Left lung (tissue), 10 donors: ENCODE results near the gene NAV1. TPM values are rescaled to one million over a fixed set of nuclear protein-coding genes. Genes with fewer than 3 reads are reported as not detected.
"Not testable (repeated sequence)": the region's sequence is repeated elsewhere in the genome, so short reads cannot be mapped to it uniquely, and the experiment has no call there.

Source experiments
- ATAC-seq: fragments of 200-7000 bp; cut with Tn5 transposase; one replicate; pipeline ENCODE4 v1.9.1; 2020; ENCODE audit warnings: moderate library complexity
- DNase-seq, 4 donors: peaks; one replicate each; pipeline ENCODE4 v3.0.0-alpha.2; 2013 to 2020
- H3K27ac ChIP-seq, 2 donors: fragments of 200-600 bp; sonication (generic) in 1 of 2; one replicate each; pipeline versions ENCODE4 v1.5.0 to v1.8.0; 2020 to 2021
- H3K27me3 ChIP-seq, 2 donors: fragments of 200-600 bp; sonication (generic) in 1 of 2; one replicate each; pipeline versions ENCODE4 v1.5.0 to v1.8.0; 2020 to 2021
- H3K36me3 ChIP-seq, 2 donors: fragments of 200-600 bp; sonication (generic) in 1 of 2; one replicate each; pipeline versions ENCODE4 v1.5.0 to v1.8.0; 2020 to 2021
- H3K4me1 ChIP-seq, 2 donors: fragments of 200-600 bp; one replicate each; pipeline ENCODE4 v1.8.0; 2021
- H3K4me3 ChIP-seq, 2 donors: fragments of 200-600 bp; sonication (generic) in 1 of 2; one replicate each; pipeline versions ENCODE4 v1.5.0 to v1.8.0; 2020 to 2021; ENCODE audit warnings: mild to moderate bottlenecking in 1 of 2
- H3K9me3 ChIP-seq, 2 donors: fragments of 200-600 bp; sonication (generic) in 1 of 2; one replicate each; pipeline versions ENCODE4 v1.5.0 to v1.8.0; 2020 to 2021
- intact Hi-C, 2 donors: fragments of 100-400 bp; cut with DNase I; formaldehyde crosslinking; loops; one replicate each; pipeline versions ENCODE4 v1.11.2 to v1.14.2; 2022
- polyA plus RNA-seq, 6 donors: library from polyadenylated mRNA; unstranded; fragments of 120-200 nt; gene quantifications; one replicate each; pipeline ENCODE4 v1.2.1, GENCODE V29; 2013; ENCODE audit not compliant: insufficient read length in 6 of 6
- total RNA-seq, 2 donors: library from RNA; stranded (reverse); fragmentation: NEBNext Ultra II Directional; extraction: Animal tissue kit (Norgen Biotek cat#: 25700); gene quantifications; one replicate each; pipeline ENCODE4 v1.2.1, GENCODE V29; 2021
- TF ChIP-seq, protein P1 (sequence below), 2 donors: fragments of 200-600 bp; sonication (generic) in 1 of 2; IDR thresholded peaks; one replicate each; pipeline versions ENCODE4 v1.5.0 to v1.8.0; 2021; ENCODE audit warnings: antibody characterized with exemption in 2 of 2
- donor health status: DM: no; HTN: yes; CAD: no.
- donor health status: DM: no; HTN: no; CAD: no.

NAV1 gene
- total and polyA plus RNA-seq, 8 donors = 20.2 to 41.5 (median 27.9) TPM

DNA sequence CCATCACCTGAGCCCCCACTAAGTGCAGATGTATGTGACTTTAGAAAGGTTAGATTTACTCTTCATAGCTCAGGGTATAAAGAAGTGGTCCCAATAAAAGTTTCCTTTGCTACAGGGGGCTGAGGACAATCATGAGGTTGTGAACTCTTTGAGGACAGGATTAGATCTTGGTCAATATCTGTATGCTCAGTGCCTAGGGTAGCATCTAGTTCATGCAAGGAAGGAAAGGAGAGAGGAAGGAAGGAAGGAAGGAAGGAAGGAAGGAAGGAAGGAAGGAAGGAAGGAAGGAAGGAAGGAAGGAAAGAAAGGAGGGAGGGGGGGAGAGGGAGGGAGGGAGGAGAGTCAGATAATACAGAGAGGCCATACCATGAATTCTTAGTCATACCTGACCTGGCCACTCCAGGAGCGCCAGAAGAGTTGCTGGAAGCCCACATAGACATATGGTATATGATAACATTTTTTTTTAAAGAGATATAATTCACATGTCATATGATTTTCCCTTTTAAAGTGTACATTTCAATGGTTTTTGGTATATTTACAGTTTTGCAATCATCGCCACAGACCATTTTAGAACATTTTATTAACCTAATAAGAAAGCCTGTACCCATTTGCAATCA lies 22.3 kb upstream of the NAV1 start:
- Histone ChIP-seq H3K27ac (no peak overlapping the region), H3K27me3 (no peaks in the 10 kb centered on the region), H3K36me3 (no peaks in the 10 kb centered on the region), H3K4me3 (no peak overlapping the region), H3K4me1 (peaks cover 12 to 20% of the 10 kb centered on the region in 2 donors), H3K9me3 (no peaks in the 10 kb centered on the region)
- TF ChIP-seq, protein P1, sequence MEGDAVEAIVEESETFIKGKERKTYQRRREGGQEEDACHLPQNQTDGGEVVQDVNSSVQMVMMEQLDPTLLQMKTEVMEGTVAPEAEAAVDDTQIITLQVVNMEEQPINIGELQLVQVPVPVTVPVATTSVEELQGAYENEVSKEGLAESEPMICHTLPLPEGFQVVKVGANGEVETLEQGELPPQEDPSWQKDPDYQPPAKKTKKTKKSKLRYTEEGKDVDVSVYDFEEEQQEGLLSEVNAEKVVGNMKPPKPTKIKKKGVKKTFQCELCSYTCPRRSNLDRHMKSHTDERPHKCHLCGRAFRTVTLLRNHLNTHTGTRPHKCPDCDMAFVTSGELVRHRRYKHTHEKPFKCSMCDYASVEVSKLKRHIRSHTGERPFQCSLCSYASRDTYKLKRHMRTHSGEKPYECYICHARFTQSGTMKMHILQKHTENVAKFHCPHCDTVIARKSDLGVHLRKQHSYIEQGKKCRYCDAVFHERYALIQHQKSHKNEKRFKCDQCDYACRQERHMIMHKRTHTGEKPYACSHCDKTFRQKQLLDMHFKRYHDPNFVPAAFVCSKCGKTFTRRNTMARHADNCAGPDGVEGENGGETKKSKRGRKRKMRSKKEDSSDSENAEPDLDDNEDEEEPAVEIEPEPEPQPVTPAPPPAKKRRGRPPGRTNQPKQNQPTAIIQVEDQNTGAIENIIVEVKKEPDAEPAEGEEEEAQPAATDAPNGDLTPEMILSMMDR (IDR thresholded peaks at IDR 0.05) = no peak
- intact Hi-C loops = loop anchor here in 1 of 2 donors (10.0 kb wide), 1 partner anchor 72 kb away; no protein-coding TSS in a partner anchor
- DNase-seq = no peak
- no peak for ATAC-seq

GRCh38 chr1:201517631-201518030 lies 21.3 kb upstream of the NAV1 start:
- TF ChIP-seq, protein P1 (IDR thresholded peaks at IDR 0.05) = no peak
- H3K4me3 ChIP-seq = no peak overlapping the region
- no peaks in the 10 kb centered on the region for H3K36me3 ChIP-seq
- intact Hi-C loops = loop anchor here in 1 of 2 donors (10.0 kb wide), 1 partner anchor 73 kb away; no protein-coding TSS in a partner anchor
- no peaks in the 10 kb centered on the region for H3K27me3 ChIP-seq
- peaks cover 2 to 9% of the 10 kb centered on the region in 2 donors for H3K4me1 ChIP-seq
- ATAC-seq (no peak), DNase-seq (no peak)
- no peaks in the 10 kb centered on the region for H3K9me3 ChIP-seq
- H3K27ac ChIP-seq = no peak overlapping the region

DNA sequence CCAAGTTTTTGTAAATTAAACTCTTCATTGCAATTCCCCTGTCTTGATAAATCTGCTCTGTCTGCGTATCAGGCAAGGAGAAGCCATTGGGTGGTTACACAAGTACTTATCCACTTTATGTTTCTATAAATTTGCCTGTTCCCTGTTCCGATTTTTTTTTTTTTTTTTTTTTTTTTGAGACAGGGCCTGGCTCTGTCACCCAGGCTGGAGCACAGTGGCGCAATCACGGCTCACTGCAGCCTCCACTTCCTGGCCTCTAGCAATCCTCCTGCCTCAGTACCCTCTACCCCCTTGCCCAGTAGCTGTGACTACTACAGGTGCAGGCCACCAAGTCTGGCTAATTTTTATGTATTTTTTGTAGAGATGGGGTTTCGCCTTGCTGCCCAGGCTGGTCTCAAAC lies 20.9 kb upstream of the NAV1 start:
- intact Hi-C loops = loop anchor here in 1 of 2 donors (10.0 kb wide), 1 partner anchor 73 kb away; no protein-coding TSS in a partner anchor
- TF ChIP-seq, protein P1 (IDR thresholded peaks at IDR 0.05) = no peak
- Histone ChIP-seq H3K9me3 (no peaks in the 10 kb centered on the region), H3K27me3 (no peaks in the 10 kb centered on the region), H3K27ac (no peak overlapping the region), H3K36me3 (no peaks in the 10 kb centered on the region), H3K4me1 (peaks cover 0 to 5% of the 10 kb centered on the region in 2 donors), H3K4me3 (no peak overlapping the region)
- DNase-seq = no peak
- ATAC-seq = no peak

DNA sequence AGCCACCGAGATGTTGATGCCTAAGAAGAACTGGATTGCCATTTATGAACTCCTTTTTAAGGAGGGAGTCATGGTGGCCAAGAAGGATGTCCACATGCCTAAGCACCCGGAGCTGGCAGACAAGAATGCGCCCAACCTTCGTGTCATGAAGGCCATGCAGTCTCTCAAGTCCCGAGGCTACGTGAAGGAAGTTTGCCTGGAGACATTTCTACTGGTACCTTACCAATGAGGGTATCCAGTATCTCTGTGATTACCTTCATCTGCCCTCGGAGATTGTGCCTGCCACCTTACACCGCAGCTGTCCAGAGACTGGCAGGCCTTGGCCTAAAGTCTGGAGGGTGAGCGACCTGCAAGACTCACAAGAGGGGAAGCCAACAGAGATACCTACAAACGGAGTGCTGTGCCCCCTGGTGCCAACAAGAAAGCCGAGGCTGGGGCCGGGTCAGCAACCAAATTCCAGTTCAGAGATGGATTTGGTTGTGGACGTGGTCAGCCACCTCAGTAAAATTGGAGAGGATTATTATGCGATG lies 18.8 kb upstream of the NAV1 start:
- ATAC-seq, DNase-seq, intact Hi-C loops: not testable (repeated sequence)

DNA sequence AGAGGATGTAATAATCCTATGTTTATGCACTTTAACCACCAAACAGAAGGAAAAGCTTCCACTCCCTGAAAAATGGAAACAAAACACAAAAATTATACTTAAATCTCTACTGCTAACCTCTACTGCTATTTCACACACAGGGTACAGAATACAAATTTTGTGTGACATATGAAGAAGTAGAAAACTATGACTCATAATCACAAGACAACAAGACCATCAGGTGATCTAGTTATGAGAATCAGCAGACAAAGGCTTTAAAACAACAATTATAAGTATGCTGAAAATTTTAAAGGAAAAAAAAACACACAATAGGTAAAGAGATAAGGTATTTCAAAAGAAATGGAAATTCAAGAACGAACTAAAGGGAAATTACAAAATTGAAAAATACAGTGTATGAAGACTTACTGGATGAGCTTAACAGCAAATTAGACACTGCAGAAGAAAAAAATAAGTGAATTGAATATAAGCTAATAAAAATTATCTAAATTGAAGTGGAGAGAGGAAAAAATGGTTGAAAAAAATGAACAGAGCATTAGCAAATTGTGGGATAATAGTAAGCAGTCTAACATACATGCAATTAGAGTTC lies 13.6 kb upstream of the NAV1 start:
- DNase-seq (no peak), ATAC-seq (no peak)
- TF ChIP-seq, protein P1 (IDR thresholded peaks at IDR 0.05) = no peak
- intact Hi-C loops = no loop called here
- H3K4me1 ChIP-seq = no peaks in the 10 kb centered on the region
- no peaks in the 10 kb centered on the region for H3K36me3 ChIP-seq
- no peaks in the 10 kb centered on the region for H3K9me3 ChIP-seq
- no peak overlapping the region for H3K27ac ChIP-seq
- no peak overlapping the region for H3K4me3 ChIP-seq
- H3K27me3 ChIP-seq = no peaks in the 10 kb centered on the region

More for the DNA sequence above, 18.8 kb upstream of the NAV1 start:
- not testable (repeated sequence) for H3K9me3 ChIP-seq, H3K27ac ChIP-seq, H3K4me3 ChIP-seq, H3K36me3 ChIP-seq, H3K4me1 ChIP-seq, H3K27me3 ChIP-seq
